ENCODE data around the gene ZNF12. TPM values are rescaled to one million over a fixed set of nuclear protein-coding genes. Genes with fewer than 3 reads are reported as not detected.
"Not testable (repeated sequence)": the region's sequence is repeated elsewhere in the genome, so short reads cannot be mapped to it uniquely, and the experiment has no call there.

Gene ZNF12
- total and polyA plus RNA-seq, 4 donors: 4.4 to 9.9 (median 7.6) TPM

DNA sequence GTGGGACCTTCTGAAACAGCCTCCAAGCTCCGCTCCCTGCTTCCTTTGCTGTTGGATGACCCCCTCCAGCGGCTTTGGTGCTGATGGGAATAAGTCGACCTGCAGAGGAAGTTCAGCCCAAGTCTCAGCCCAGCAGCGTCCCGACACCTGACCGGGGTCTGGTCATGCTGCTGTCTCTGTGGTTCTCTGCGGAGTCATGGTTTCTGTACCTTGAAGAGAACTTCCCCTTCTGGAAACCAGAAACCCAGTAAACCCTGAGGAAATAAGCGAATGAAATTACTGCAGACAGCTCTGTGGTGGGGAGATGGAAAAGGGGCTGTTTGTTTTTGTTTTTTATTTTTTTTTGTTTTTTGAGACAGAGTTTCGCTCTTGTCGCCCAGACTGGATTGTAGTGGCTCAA is 18.3 kb upstream of the ZNF12 start:
- Histone ChIP-seq H3K36me3 (ENCODE audit: control insufficient read depth in 4 of 4, insufficient read depth in 3 of 4, low read depth in 1 of 4, low read length in 3 of 4) (no peaks in the 10 kb centered on the region), H3K27ac (ENCODE audit: low read depth in 1 of 2, low read length in 2 of 2) (no peak overlapping the region), H3K4me3 (ENCODE audit: low read depth in 1 of 3, low read length in 3 of 3) (no peak overlapping the region), H3K27me3 (ENCODE audit: control insufficient read depth in 4 of 4, insufficient read depth in 4 of 4, low read length in 3 of 4) (no peaks in the 10 kb centered on the region), H3K9ac (ENCODE audit: low read depth in 1 of 2, low read length in 2 of 2) (no peak overlapping the region), H3K4me1 (ENCODE audit: control insufficient read depth in 4 of 4, insufficient read depth in 4 of 4, low read length in 3 of 4) (peaks cover 0 to 2% (median 0%) of the 10 kb centered on the region in 4 donors), H3K9me3 (ENCODE audit: control insufficient read depth in 4 of 4, low read length in 3 of 4) (no peaks in the 10 kb centered on the region)
- 81% methylated on average over 10 of the region's 10 CpGs for WGBS
- TF ChIP-seq RXRA (IDR thresholded peaks at IDR 0.05) (no peak), EGR1 (IDR thresholded peaks at IDR 0.05; ENCODE audit: low read depth in 2 of 2) (no peak), TAF1 (conservative IDR thresholded peaks at IDR 0.05) (no peak), SP1 (IDR thresholded peaks at IDR 0.05) (no peak), HNF4A (conservative IDR thresholded peaks at IDR 0.05) (no peak), GABPA (IDR thresholded peaks at IDR 0.05 in 1 of 2, conservative IDR thresholded peaks at IDR 0.05 in 1 of 2) (no peak), NR2F2 (IDR thresholded peaks at IDR 0.05) (no peak), YY1 (IDR thresholded peaks at IDR 0.05) (no peak)
- TF ChIP-seq, protein P1, sequence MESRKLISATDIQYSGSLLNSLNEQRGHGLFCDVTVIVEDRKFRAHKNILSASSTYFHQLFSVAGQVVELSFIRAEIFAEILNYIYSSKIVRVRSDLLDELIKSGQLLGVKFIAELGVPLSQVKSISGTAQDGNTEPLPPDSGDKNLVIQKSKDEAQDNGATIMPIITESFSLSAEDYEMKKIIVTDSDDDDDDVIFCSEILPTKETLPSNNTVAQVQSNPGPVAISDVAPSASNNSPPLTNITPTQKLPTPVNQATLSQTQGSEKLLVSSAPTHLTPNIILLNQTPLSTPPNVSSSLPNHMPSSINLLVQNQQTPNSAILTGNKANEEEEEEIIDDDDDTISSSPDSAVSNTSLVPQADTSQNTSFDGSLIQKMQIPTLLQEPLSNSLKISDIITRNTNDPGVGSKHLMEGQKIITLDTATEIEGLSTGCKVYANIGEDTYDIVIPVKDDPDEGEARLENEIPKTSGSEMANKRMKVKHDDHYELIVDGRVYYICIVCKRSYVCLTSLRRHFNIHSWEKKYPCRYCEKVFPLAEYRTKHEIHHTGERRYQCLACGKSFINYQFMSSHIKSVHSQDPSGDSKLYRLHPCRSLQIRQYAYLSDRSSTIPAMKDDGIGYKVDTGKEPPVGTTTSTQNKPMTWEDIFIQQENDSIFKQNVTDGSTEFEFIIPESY (IDR thresholded peaks at IDR 0.05): no peak
- TF ChIP-seq, protein P2, sequence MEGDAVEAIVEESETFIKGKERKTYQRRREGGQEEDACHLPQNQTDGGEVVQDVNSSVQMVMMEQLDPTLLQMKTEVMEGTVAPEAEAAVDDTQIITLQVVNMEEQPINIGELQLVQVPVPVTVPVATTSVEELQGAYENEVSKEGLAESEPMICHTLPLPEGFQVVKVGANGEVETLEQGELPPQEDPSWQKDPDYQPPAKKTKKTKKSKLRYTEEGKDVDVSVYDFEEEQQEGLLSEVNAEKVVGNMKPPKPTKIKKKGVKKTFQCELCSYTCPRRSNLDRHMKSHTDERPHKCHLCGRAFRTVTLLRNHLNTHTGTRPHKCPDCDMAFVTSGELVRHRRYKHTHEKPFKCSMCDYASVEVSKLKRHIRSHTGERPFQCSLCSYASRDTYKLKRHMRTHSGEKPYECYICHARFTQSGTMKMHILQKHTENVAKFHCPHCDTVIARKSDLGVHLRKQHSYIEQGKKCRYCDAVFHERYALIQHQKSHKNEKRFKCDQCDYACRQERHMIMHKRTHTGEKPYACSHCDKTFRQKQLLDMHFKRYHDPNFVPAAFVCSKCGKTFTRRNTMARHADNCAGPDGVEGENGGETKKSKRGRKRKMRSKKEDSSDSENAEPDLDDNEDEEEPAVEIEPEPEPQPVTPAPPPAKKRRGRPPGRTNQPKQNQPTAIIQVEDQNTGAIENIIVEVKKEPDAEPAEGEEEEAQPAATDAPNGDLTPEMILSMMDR (IDR thresholded peaks at IDR 0.05; ENCODE audit: low read depth, low read length, missing input control): no peak
- DNase-seq (ENCODE audit: low spot score): no peak

DNA sequence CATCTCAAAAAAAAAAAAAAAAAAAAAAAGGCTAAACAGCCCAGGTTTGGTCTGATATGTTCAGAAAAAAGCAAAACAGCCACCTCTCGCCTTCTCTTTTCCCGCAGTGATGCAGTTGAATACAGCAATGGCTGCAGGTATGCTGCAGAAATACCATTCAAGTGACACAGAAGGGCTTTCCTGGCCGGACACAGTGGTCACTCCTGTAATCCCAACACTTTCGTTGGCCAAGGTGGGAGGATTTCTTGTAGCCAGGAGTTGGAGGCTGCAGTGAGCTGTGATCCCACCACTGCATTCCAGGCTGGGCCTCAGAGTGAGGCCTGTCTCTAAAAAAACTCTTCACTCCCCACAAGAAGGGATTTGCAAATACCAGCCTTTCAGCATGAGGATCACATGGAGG is 17.6 kb upstream of the ZNF12 start:
- DNase-seq (ENCODE audit: low spot score); H3K4me1 ChIP-seq (ENCODE audit: control insufficient read depth in 4 of 4, insufficient read depth in 4 of 4, low read length in 3 of 4); H3K9ac ChIP-seq (ENCODE audit: low read depth in 1 of 2, low read length in 2 of 2); H3K27ac ChIP-seq (ENCODE audit: low read depth in 1 of 2, low read length in 2 of 2); H3K9me3 ChIP-seq (ENCODE audit: control insufficient read depth in 4 of 4, low read length in 3 of 4); H3K4me3 ChIP-seq (ENCODE audit: low read depth in 1 of 3, low read length in 3 of 3); H3K36me3 ChIP-seq (ENCODE audit: control insufficient read depth in 4 of 4, insufficient read depth in 3 of 4, low read depth in 1 of 4, low read length in 3 of 4); H3K27me3 ChIP-seq (ENCODE audit: control insufficient read depth in 4 of 4, insufficient read depth in 4 of 4, low read length in 3 of 4): not testable (repeated sequence)
- WGBS: 88% methylated on average over 4 of the region's 4 CpGs

DNA sequence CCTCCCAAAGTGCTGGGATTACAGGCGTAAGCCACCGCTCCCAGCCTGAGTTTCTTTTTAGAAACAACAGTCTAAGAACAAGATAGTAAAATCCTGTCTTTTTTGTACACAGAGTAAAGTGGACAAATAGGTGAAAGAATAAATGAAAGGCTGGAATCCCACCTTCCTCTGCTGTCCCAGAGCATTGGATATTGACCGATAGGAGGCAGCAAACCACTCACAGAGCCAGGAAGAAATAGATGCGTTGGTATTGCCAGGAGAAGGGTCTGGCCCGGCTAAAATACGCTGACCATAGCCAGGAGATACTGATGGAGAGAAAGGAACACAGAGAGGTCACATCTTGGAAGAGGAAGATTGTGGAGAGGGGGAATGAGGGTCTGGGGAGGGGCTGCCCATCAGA is 11.4 kb upstream of the ZNF12 start:
- H3K36me3 ChIP-seq (ENCODE audit: control insufficient read depth in 4 of 4, insufficient read depth in 3 of 4, low read depth in 1 of 4, low read length in 3 of 4): no peaks in the 10 kb centered on the region
- H3K27me3 ChIP-seq (ENCODE audit: control insufficient read depth in 4 of 4, insufficient read depth in 4 of 4, low read length in 3 of 4): no peaks in the 10 kb centered on the region
- no peaks in the 10 kb centered on the region for H3K4me1 ChIP-seq (ENCODE audit: control insufficient read depth in 4 of 4, insufficient read depth in 4 of 4, low read length in 3 of 4)
- no peak overlapping the region for H3K9ac ChIP-seq (ENCODE audit: low read depth in 1 of 2, low read length in 2 of 2)
- no peaks in the 10 kb centered on the region for H3K9me3 ChIP-seq (ENCODE audit: control insufficient read depth in 4 of 4, low read length in 3 of 4)
- WGBS: 74% methylated on average over 6 of the region's 6 CpGs
- no peak for DNase-seq (ENCODE audit: low spot score)
- no peak overlapping the region for H3K4me3 ChIP-seq (ENCODE audit: low read depth in 1 of 3, low read length in 3 of 3)
- H3K27ac ChIP-seq (ENCODE audit: low read depth in 1 of 2, low read length in 2 of 2): no peak overlapping the region
- TF ChIP-seq, protein P3, sequence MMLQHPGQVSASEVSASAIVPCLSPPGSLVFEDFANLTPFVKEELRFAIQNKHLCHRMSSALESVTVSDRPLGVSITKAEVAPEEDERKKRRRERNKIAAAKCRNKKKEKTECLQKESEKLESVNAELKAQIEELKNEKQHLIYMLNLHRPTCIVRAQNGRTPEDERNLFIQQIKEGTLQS (IDR thresholded peaks at IDR 0.05): no peak
- no peak for TF ChIP-seq EGR1 (IDR thresholded peaks at IDR 0.05; ENCODE audit: low read depth in 2 of 2)
- TF ChIP-seq FOXA2 (IDR thresholded peaks at IDR 0.05): no peak
- TF ChIP-seq HNF4A (conservative IDR thresholded peaks at IDR 0.05): no peak
- TF ChIP-seq RXRA (IDR thresholded peaks at IDR 0.05): no peak
- TF ChIP-seq REST (IDR thresholded peaks at IDR 0.05): no peak
- TF ChIP-seq, protein P4, sequence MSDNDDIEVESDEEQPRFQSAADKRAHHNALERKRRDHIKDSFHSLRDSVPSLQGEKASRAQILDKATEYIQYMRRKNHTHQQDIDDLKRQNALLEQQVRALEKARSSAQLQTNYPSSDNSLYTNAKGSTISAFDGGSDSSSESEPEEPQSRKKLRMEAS (IDR thresholded peaks at IDR 0.05): no peak
- no peak for TF ChIP-seq FOXA1 (IDR thresholded peaks at IDR 0.05)
- TF ChIP-seq TAF1 (conservative IDR thresholded peaks at IDR 0.05): no peak
- TF ChIP-seq GABPA (IDR thresholded peaks at IDR 0.05 in 1 of 2, conservative IDR thresholded peaks at IDR 0.05 in 1 of 2): no peak
- no peak for TF ChIP-seq NR2F2 (IDR thresholded peaks at IDR 0.05)
- TF ChIP-seq, protein P2 (IDR thresholded peaks at IDR 0.05; ENCODE audit: low read depth, low read length, missing input control): no peak
- no peak for TF ChIP-seq RAD21 (IDR thresholded peaks at IDR 0.05)

All from liver (tissue), 9 donors.